Skeletal muscle satellite cell (primary cell): ENCODE data around the gene CXCL13. TPM values are rescaled to one million over a fixed set of nuclear protein-coding genes. Genes with fewer than 3 reads are reported as not detected.
"Not testable (repeated sequence)": the region's sequence is repeated elsewhere in the genome, so short reads cannot be mapped to it uniquely, and the experiment has no call there.

ENCODE experiments used
- H3K27me3 ChIP-seq: 2 replicates; pipeline ENCODE4 v1.7.0; 2013; ENCODE audit warnings: low read length; ENCODE audit not compliant: control insufficient read depth, insufficient read depth
- H3K36me3 ChIP-seq: 2 replicates; pipeline ENCODE4 v1.7.0; 2013; ENCODE audit warnings: mild to moderate bottlenecking, control low read depth, low read length; ENCODE audit not compliant: insufficient read depth
- H3K4me1 ChIP-seq: 2 replicates; pipeline ENCODE4 v1.7.0; 2013; ENCODE audit warnings: low read length; ENCODE audit not compliant: control insufficient read depth, insufficient read depth
- H3K4me2 ChIP-seq: 2 replicates; pipeline ENCODE4 v1.7.0; 2013; ENCODE audit warnings: mild to moderate bottlenecking, low read length
- H3K4me3 ChIP-seq: 2 replicates; pipeline ENCODE4 v1.7.0; 2013; ENCODE audit warnings: low read length
- H3K9ac ChIP-seq: 2 replicates; pipeline ENCODE4 v1.7.0; 2013; ENCODE audit warnings: mild to moderate bottlenecking, low read depth, low read length, moderate library complexity
- H3K9me3 ChIP-seq: replicated peaks from 2 replicates; pipeline ENCODE4 v1.7.0; 2013; ENCODE audit warnings: mild to moderate bottlenecking, control low read depth, low read length
- total RNA-seq: library from RNA; depleted of rRNA; stranded (reverse); fragments of >200 nt; gene quantifications from 2 replicates; pipeline ENCODE4 v1.2.3, GENCODE V29; 2012; rRNA removed

CXCL13 gene, protein sequence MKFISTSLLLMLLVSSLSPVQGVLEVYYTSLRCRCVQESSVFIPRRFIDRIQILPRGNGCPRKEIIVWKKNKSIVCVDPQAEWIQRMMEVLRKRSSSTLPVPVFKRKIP
- total RNA-seq = not detected in 2 replicates

DNA sequence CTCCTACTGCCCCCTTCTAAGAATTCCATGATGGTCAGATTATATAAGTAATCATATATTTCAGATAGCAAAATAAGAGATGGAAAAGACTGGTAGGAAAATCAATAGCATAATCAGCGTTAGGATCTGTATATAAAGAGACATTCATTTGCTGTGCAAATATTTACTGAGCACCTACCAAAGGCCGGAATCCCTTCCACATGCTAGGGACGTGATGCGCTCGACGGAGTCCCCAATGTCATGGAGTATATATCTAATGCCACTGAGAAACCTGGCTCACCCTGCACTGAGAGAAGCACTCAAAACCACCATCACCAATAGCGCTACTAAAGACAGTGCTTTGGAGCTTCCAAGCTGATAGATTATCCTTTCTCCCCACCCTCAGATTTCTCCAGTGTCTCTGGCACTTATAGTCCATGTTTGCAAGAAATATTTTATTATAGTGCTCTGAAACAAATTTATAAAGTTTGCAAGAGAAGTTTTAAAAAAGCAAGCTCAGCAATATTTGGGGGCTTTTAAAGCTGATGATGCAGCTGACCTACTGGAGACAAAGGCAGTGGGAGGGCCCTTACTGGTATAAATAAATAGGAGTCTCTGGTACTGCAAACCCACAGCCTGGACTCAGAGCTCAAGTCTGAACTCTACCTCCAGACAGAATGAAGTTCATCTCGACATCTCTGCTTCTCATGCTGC lies at the start of gene CXCL13:
CXCL13 (plus strand) TSS at position 611 of the 693 bp plus-strand sequence; CDS start at position 657, 46 bp downstream.
- Histone ChIP-seq H3K4me2 (no peak within 1 kb of the TSS), H3K9ac (no peak within 1 kb of the TSS), H3K27me3 (peaks cover 51% of the 10 kb centered on the region), H3K4me3 (no peak within 1 kb of the TSS), H3K36me3 (no peaks in the 10 kb centered on the region), H3K4me1 (no peaks in the 10 kb centered on the region), H3K9me3 (no peaks in the 10 kb centered on the region)

DNA sequence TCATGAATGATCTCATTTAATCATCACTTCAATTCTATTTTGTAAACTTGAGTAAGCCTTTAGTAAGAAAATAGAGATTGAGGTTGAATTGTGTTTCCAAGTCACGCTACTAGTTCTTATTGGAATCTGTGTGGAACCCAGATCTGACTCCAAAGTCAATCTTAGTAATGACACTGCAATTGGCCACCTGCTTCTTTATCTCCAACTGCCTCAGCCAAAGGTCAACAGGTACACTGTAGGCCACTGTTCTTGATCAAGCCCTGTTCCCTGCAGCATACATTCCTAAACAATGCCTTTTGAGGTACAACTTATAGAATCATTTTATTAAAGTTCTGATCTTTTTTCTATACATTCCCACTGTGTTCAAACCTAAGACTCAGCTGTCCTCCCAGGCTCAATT lies 45.5 kb upstream of the CXCL13 start:
- H3K27me3 ChIP-seq = no peaks in the 10 kb centered on the region

GRCh38 chr4:77561720-77562119 lies 43.9 kb upstream of the CXCL13 start:
- not testable (repeated sequence) for H3K9ac ChIP-seq, H3K36me3 ChIP-seq, H3K27me3 ChIP-seq, H3K9me3 ChIP-seq, H3K4me2 ChIP-seq, H3K4me3 ChIP-seq
- peaks cover 11% of the 10 kb centered on the region for H3K4me1 ChIP-seq

More for the DNA sequence above, 45.5 kb upstream of the CXCL13 start:
- H3K4me3 ChIP-seq = no peak overlapping the region
- H3K9me3 ChIP-seq = no peaks in the 10 kb centered on the region
- H3K4me1 ChIP-seq = peaks cover 11% of the 10 kb centered on the region
- H3K9ac ChIP-seq = no peak overlapping the region
- no peak overlapping the region for H3K4me2 ChIP-seq
- no peaks in the 10 kb centered on the region for H3K36me3 ChIP-seq

DNA sequence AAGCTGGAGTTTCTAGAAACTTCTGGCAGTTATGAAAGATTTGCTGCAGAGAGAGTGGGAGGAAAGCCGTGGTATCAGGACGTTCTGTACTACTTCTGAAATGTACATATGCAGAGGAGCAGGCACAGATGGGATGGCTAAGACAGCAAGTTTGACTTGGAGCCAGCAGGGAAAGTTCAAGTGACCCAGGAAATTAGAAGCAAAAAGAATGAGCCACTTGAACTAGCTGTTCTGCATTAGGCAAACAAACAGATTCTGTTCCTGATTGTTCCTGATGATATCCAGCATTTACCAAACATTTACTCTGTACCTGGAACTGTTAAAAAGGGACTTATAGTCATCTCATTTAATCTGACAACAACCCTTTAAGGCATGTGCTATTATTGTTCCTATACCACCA lies 41.4 kb upstream of the CXCL13 start:
- Histone ChIP-seq H3K27me3 (peaks cover 7% of the 10 kb centered on the region), H3K4me1 (peaks cover 11% of the 10 kb centered on the region), H3K9me3 (no peaks in the 10 kb centered on the region), H3K36me3 (no peaks in the 10 kb centered on the region), H3K4me2 (peak overlapping the region; percentile 42), H3K9ac (no peak overlapping the region), H3K4me3 (no peak overlapping the region)

GRCh38 chr4:77566148-77566547 lies 39.5 kb upstream of the CXCL13 start:
- Histone ChIP-seq H3K9me3 (no peaks in the 10 kb centered on the region), H3K4me3 (no peak overlapping the region), H3K36me3 (no peaks in the 10 kb centered on the region), H3K4me2 (no peak overlapping the region), H3K9ac (no peak overlapping the region), H3K27me3 (peaks cover 7% of the 10 kb centered on the region), H3K4me1 (peaks cover 11% of the 10 kb centered on the region)

- no peaks in the 10 kb centered on the region for H3K36me3 ChIP-seq
- no peak overlapping the region for H3K4me3 ChIP-seq
- peaks cover 7% of the 10 kb centered on the region for H3K27me3 ChIP-seq
- H3K4me1 ChIP-seq = peaks cover 11% of the 10 kb centered on the region
- no peak overlapping the region for H3K4me2 ChIP-seq
- no peaks in the 10 kb centered on the region for H3K9me3 ChIP-seq
- no peak overlapping the region for H3K9ac ChIP-seq
Observed at GRCh38 chr4:77567549-77567948, 38.1 kb upstream of the CXCL13 start.

- not testable (repeated sequence) for H3K4me3 ChIP-seq, H3K9ac ChIP-seq, H3K4me2 ChIP-seq
Observed at GRCh38 chr4:77570508-77571214, 35.0 kb upstream of the CXCL13 start.

GRCh38 chr4:77576351-77576750 lies 29.3 kb upstream of the CXCL13 start:
- Histone ChIP-seq H3K27me3 (no peaks in the 10 kb centered on the region), H3K9ac (no peak overlapping the region), H3K36me3 (no peaks in the 10 kb centered on the region), H3K4me2 (no peak overlapping the region), H3K4me3 (no peak overlapping the region), H3K4me1 (peaks cover 15% of the 10 kb centered on the region), H3K9me3 (no peaks in the 10 kb centered on the region)

More at GRCh38 chr4:77570508-77571214, 35.0 kb upstream of the CXCL13 start:
- not testable (repeated sequence) for H3K36me3 ChIP-seq, H3K4me1 ChIP-seq, H3K27me3 ChIP-seq, H3K9me3 ChIP-seq

DNA sequence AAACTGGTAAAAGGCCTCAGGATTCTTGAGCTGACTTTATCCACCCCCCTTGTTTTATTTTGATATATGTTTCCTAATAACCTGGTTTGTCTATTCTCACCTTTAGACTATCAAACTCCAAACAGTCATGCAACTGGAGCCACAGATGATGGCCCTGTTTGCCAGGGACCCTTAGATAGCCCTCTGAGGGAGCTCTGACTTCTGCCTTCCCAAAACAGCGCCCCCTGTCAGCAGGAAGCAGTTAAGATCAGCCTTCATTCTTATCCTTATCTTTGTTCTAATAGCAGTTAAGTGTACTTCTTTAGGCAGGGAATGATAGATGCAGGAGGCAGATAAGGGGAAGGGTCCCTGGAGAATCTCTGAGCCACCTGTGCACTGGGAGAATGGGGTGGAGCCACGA lies 27.5 kb upstream of the CXCL13 start:
- H3K4me2 ChIP-seq = no peak overlapping the region
- no peaks in the 10 kb centered on the region for H3K27me3 ChIP-seq
- no peak overlapping the region for H3K9ac ChIP-seq
- H3K4me1 ChIP-seq = peaks cover 31% of the 10 kb centered on the region
- no peak overlapping the region for H3K4me3 ChIP-seq
- H3K36me3 ChIP-seq = no peaks in the 10 kb centered on the region
- no peaks in the 10 kb centered on the region for H3K9me3 ChIP-seq

DNA sequence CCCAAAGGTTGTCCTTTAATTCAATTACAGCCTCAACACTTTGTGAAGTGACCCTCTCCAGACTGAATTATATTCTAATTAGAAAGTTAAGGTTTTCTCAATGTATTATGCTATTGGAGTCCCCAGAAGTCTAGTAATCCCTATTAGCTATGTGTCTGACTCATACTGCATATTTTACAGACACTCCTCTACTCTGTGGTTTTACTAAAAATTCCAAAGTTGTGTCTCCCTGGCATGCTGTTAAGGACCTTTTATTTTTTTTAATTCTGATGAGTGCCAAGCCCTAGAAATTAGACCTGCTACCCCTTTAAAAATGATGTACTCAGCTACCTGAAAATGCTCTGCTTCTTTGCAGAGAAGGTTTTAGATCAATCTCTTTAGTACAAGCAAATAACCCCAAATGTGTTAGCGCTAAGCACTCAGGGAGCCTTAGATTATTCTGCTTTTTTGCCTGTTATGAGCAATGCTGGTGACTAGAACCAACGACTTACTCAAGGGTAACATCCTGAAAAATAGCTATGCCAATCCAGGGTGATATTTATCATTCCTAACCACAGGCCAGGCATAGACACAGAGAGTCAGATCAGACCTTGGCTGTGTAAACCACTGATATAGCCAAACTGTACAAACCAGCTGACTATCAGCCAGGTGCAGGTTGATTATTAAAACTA lies 26.1 kb upstream of the CXCL13 start:
- H3K9me3 ChIP-seq = no peaks in the 10 kb centered on the region
- peak overlapping the region; percentile 35 for H3K9ac ChIP-seq
- H3K36me3 ChIP-seq = no peaks in the 10 kb centered on the region
- H3K4me1 ChIP-seq = peaks cover 31% of the 10 kb centered on the region
- H3K4me3 ChIP-seq = peak overlapping the region; percentile 31
- peak overlapping the region; percentile 74 for H3K4me2 ChIP-seq
- H3K27me3 ChIP-seq = no peaks in the 10 kb centered on the region

GRCh38 chr4:77581724-77582123 lies 23.9 kb upstream of the CXCL13 start:
- no peak overlapping the region for H3K4me2 ChIP-seq
- no peak overlapping the region for H3K9ac ChIP-seq
- no peaks in the 10 kb centered on the region for H3K36me3 ChIP-seq
- no peak overlapping the region for H3K4me3 ChIP-seq
- H3K27me3 ChIP-seq = no peaks in the 10 kb centered on the region
- no peaks in the 10 kb centered on the region for H3K9me3 ChIP-seq
- peaks cover 31% of the 10 kb centered on the region for H3K4me1 ChIP-seq
